ENCODE measurements around the gene BCL6.

The BCL6 gene

DNA sequence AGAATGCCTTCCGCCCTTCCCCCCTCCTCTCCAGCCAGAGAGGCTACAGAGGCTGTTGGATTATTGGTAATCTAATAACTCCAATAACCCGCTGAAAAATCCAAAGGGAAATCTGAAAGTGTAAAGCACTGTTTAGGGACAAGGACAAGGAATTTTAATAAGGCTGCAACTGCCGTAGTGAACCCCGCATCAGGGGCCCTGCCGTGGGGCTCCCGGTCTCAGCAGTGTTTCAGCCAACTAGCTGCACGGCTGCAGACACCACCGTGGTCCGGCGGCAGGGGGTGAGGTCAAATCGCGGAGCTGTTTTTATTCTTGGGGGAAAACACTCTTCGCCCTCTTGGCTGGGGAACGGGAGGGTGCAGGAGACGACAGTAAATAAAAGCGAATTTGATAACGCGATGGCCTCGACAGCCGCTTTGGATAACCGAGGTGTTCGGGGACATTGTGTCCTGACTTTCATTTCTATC is 6.1 kb downstream of the BCL6 start:
- TF ChIP-seq, protein P1, sequence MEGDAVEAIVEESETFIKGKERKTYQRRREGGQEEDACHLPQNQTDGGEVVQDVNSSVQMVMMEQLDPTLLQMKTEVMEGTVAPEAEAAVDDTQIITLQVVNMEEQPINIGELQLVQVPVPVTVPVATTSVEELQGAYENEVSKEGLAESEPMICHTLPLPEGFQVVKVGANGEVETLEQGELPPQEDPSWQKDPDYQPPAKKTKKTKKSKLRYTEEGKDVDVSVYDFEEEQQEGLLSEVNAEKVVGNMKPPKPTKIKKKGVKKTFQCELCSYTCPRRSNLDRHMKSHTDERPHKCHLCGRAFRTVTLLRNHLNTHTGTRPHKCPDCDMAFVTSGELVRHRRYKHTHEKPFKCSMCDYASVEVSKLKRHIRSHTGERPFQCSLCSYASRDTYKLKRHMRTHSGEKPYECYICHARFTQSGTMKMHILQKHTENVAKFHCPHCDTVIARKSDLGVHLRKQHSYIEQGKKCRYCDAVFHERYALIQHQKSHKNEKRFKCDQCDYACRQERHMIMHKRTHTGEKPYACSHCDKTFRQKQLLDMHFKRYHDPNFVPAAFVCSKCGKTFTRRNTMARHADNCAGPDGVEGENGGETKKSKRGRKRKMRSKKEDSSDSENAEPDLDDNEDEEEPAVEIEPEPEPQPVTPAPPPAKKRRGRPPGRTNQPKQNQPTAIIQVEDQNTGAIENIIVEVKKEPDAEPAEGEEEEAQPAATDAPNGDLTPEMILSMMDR (IDR thresholded peaks at IDR 0.05; ENCODE audit: control insufficient read depth, insufficient read depth, low read depth, low read length, missing control alignments) = peak; percentile 4
- H3K4me3 ChIP-seq (ENCODE audit: control insufficient read depth, low read depth, low read length) = peak overlapping the region; percentile 65
- no peak for DNase-seq (ENCODE audit: low read depth)

DNA sequence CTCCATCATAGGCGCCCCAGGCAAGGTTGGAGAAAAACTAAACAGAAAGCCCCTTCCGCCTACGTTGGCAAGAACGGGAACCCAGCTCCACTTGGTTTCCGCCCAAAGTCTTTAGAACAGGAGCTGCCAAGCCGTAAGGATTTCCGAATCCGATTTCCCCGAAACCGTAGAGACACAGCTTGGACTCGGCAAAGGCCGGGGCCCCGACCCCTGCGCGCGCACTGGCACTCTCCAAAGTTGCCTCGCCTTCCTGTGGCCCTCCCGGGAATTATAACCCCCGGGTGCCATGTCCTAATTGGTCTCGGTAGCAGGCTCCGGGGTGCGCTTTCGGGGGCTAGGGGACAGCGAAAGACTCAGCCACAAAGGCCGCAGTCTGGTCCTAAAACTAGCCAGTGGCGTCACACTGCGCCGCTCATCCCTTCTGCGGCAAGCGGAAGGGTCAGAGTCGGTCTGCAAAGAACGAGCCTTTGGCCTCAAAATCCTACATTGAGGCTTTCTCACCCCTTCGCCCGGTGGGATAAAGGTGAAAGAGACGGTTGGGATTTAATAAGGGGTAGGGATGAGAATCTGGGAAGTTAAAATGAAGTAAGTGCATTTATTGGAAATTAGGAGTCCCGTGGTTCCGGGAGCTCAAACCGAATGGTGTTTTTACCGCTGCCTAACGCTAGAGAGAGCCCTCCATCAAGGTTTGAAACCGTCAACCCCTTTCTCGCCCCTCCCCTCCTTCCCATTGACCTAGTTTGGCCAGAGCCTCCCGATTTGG is 6.8 kb downstream of the BCL6 start:
- H3K4me3 ChIP-seq (ENCODE audit: control insufficient read depth, low read depth, low read length) = peak overlapping the region; percentile 65
- TF ChIP-seq, protein P1 (IDR thresholded peaks at IDR 0.05; ENCODE audit: control insufficient read depth, insufficient read depth, low read depth, low read length, missing control alignments) = peak; percentile 83
- DNase-seq (ENCODE audit: low read depth) = peak; percentile 72

DNA sequence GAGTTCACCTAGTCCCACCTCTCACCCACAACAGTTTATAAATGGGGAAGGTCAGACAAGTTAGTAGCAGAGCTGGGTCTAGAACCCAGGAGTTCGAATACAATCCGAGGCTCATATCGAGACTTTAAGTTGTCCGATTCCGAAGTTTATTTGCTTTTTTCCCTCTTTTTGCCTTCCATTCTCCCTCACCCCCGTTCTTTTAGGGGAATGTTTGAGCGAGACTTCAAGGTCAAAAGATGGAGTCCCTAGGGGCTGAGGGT is 7.3 kb downstream of the BCL6 start:
- DNase-seq (ENCODE audit: low read depth) = no peak
- peak overlapping the region; percentile 65 for H3K4me3 ChIP-seq (ENCODE audit: control insufficient read depth, low read depth, low read length)
- TF ChIP-seq, protein P1 (IDR thresholded peaks at IDR 0.05; ENCODE audit: control insufficient read depth, insufficient read depth, low read depth, low read length, missing control alignments) = no peak

DNA sequence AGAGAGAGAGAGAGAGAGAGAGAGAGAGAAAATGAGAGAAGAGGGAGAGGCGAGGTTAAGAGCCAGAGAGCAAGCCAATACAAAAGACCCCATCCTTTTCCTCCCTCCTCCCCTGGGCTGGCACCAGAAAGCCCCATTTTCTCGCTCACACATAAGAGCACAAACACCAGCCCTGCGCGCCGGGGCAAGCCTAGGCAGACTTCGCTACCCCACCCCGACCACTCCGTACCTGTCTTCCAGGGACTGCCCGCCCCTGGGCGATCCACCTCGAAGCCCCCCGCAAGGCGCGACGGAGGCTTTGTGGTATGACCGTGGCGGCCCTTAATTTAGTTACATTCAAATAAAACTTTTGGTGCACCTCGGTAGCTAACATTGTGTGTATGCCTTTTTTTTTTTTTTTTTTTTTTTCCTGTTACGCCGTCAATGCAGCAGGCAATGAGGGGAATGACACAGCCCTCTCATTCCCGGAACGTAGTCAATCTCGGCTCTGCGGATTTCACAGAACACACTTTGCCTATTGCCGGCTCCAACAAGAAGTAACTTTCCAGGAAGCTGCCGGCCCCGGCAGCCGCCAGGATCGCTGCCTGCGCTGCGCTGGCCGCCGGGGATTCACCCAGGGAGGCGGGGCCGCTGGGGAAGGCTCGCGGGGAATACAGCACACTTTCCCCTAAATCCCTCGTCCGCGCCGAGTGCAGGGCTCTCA is 7.7 kb downstream of the BCL6 start:
- peak overlapping the region; percentile 65 for H3K4me3 ChIP-seq (ENCODE audit: control insufficient read depth, low read depth, low read length)
- TF ChIP-seq, protein P1 (IDR thresholded peaks at IDR 0.05; ENCODE audit: control insufficient read depth, insufficient read depth, low read depth, low read length, missing control alignments) = peak; percentile 2
- DNase-seq (ENCODE audit: low read depth) = no peak

DNA sequence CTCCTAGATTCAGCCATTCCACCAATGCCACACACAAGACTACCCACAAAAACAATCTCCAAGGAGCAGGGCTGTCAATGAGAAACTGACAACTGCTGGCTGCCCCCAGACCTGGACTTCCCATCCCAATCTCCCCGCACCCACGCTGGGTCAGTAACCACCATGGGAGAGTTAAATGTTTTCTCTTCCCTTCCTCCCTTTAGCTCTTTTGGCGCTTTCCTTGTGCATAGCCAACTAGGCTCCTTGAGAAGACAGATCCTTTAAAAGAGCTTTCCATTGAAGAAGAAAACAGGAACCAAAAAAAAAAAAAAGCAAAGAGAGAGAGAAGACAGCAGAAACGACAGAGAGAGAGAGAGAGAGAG is 8.3 kb downstream of the BCL6 start:
- H3K4me3 ChIP-seq (ENCODE audit: control insufficient read depth, low read depth, low read length) = peak overlapping the region; percentile 65
- DNase-seq (ENCODE audit: low read depth) = no peak
- TF ChIP-seq, protein P1 (IDR thresholded peaks at IDR 0.05; ENCODE audit: control insufficient read depth, insufficient read depth, low read depth, low read length, missing control alignments) = no peak

DNA sequence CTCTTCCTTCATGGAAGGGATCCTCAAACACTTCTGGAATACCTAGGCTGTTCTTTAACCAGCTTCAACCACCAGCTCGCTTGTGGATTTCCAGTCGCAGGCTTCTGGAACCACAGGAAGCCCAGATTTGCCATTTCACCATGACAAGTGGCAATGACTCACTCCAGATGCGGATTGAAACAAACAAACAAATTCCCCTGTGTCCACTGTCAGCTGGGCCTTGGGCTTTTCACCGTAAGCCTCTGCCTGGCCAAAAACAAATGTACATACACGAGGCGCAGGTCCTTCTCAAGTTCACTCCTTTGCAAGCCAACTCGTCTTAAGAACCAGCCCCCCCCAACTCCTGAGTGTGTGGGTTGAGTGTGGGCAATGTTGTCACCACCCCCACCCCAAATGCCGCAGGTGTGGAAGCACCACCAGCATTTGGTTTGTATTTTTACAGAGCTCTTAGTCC is 8.8 kb downstream of the BCL6 start:
- H3K4me3 ChIP-seq (ENCODE audit: control insufficient read depth, low read depth, low read length) = no peak overlapping the region
- DNase-seq (ENCODE audit: low read depth) = no peak
- TF ChIP-seq, protein P1 (IDR thresholded peaks at IDR 0.05; ENCODE audit: control insufficient read depth, insufficient read depth, low read depth, low read length, missing control alignments) = no peak
